ENCODE data around the gene THAP3. TPM values are rescaled to one million over a fixed set of nuclear protein-coding genes. Genes with fewer than 3 reads are reported as not detected.

Gene THAP3
- total and polyA plus RNA-seq, 2 of the 4 experiments (the other 2 are of a cell fraction): 14.2 to 14.9 TPM

DNA sequence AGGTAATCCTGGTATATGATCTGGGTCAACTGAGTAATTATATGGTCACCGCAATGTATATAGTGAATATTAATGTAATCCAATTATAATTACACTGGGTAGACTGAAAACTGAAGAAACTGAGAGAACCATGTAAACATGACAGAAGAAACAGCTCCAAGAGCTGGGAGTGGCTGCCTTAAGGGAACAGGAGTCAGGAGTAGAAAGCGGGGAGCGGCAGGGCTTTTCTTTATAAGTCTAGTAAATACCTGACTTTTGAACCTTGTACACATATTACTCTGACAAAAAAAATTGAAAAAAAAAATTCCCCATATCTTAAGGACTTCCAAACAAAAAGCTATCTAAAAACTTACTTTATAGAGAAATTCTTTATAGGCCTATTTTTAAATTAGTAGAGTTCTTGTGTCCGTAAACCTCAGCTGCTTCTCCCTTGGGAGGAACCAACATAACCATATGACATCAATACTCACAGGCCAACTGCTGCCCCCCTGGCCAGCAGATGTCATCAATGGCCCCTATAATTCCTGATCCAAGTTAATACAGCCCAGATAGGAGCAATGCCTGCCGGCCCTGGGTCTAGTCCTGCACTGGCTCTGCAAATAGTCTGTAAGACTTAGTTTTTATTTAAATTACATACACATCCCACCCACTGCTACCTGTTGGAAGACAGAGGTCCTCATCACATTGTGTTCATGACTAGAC, 33.8 kb downstream of the THAP3 start:
- Histone ChIP-seq H3K9me1 (ENCODE audit: insufficient read depth, low read length) (peaks cover 11% of the 10 kb centered on the region), H3K27me3 (ENCODE audit: control insufficient read depth, insufficient read depth, low read length) (no peaks in the 10 kb centered on the region), H3K4me2 (ENCODE audit: low read depth, low read length) (no peak overlapping the region), H3K79me1 (ENCODE audit: low read depth in 1 of 2, low read length in 2 of 2) (peaks cover 11 to 33% of the 10 kb centered on the region in 2 experiments), H3K56ac (ENCODE audit: extremely low read depth, insufficient read depth, low read length) (no peak overlapping the region), H3K4ac (ENCODE audit: low read depth, low read length) (no peak overlapping the region), H3K4me1 (ENCODE audit: control insufficient read depth, insufficient read depth, low read length) (peaks cover 1% of the 10 kb centered on the region), H3K27ac (ENCODE audit: insufficient read depth, low read length) (no peak overlapping the region), H4K5ac (ENCODE audit: low read depth, low read length) (no peak overlapping the region), H2AK9ac (replicated peaks; ENCODE audit: low read depth, low read length, poor library complexity) (no peak overlapping the region), H2BK5ac (ENCODE audit: low read depth, low read length, poor library complexity, severe bottlenecking) (no peak overlapping the region), H3K18ac (ENCODE audit: low read depth, low read length) (no peak overlapping the region), H3K4me3 (ENCODE audit: insufficient read depth, low read depth, low read length) (no peak overlapping the region), H2AK5ac (ENCODE audit: low read depth, low read length) (no peak overlapping the region), H4K91ac (ENCODE audit: insufficient read depth, low read depth, low read length) (no peak overlapping the region), H3K36me3 (ENCODE audit: control insufficient read depth, insufficient read depth, low read length) (peaks cover 13% of the 10 kb centered on the region), H2AFZ (replicated peaks; ENCODE audit: low read length, poor library complexity) (no peak overlapping the region), H4K20me1 (ENCODE audit: insufficient read depth, low read length) (0 out of 2 replicates have a peak, but pooled peaks cover 2% of the 10 kb centered on the region), H2BK20ac (ENCODE audit: low read depth, low read length) (no peak overlapping the region), H3K14ac (replicated peaks; ENCODE audit: low read depth, low read length) (no peak overlapping the region), H2BK120ac (ENCODE audit: low read depth, low read length) (no peak overlapping the region), H3K9me3 (ENCODE audit: control insufficient read depth, insufficient read depth, low read length) (no peaks in the 10 kb centered on the region), H3K23ac (ENCODE audit: low read depth, low read length) (no peak overlapping the region), H3K9ac (ENCODE audit: low read depth, low read length) (no peak overlapping the region), H4K8ac (ENCODE audit: low read depth in 2 of 2, low read length in 2 of 2) (no peak overlapping the region), H2BK15ac (ENCODE audit: low read depth, low read length) (no peak overlapping the region)
- dilution Hi-C loops (cut with HindIII; ENCODE audit: low sequenced_read_pairs, unreplicated experiment) (no loop called here), in situ Hi-C loops (cut with MboI; ENCODE audit: low sequenced_read_pairs) (no loop called here), intact Hi-C loops (cut with micrococcal nuclease) (no loop called here)
- ATAC-seq (ENCODE audit: low read depth) (no peak), DNase-seq (no peak)
- BruUV-seq (replicated peaks): no TSS peak
- ChIA-PET CTCF (interaction anchor here (0.7 kb wide), 1 partner anchor 71 kb away, joined by 5 read pairs; no protein-coding TSS in a partner anchor), POLR2A (ENCODE audit: unreplicated experiment) (no interaction called here)
- WGBS, 2 experiments (ENCODE audit: extremely low coverage in 2 of 2, insufficient read length in 1 of 2): no CpG with 5 or more reads among the region's 5 CpGs
- TF ChIP-seq MAZ (IDR thresholded peaks at IDR 0.05; ENCODE audit: borderline replicate concordance, low read depth, low read length) (no peak), SMC3 (IDR thresholded peaks at IDR 0.05; ENCODE audit: low read depth, low read length) (no peak), BHLHE40 (IDR thresholded peaks at IDR 0.05; ENCODE audit: low read depth, low read length) (no peak)
- TF ChIP-seq, protein P1, sequence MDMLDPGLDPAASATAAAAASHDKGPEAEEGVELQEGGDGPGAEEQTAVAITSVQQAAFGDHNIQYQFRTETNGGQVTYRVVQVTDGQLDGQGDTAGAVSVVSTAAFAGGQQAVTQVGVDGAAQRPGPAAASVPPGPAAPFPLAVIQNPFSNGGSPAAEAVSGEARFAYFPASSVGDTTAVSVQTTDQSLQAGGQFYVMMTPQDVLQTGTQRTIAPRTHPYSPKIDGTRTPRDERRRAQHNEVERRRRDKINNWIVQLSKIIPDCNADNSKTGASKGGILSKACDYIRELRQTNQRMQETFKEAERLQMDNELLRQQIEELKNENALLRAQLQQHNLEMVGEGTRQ (IDR thresholded peaks at IDR 0.05; ENCODE audit: low read depth, low read length): no peak
